Dendritic cell treated with granulocyte-macrophage colony-stimulating factor and Interleukin-4, amounts not matched to agents 40 ng/mL and 50 ng/mL, for 4 days (primary cell): ENCODE data around the gene ANKRD40.

ENCODE experiments used
- H3K27ac Mint-ChIP-seq: one replicate; pipeline ENCODE4 v1.8.0; 2022; ENCODE audit warnings: mild to moderate bottlenecking, mixed read lengths
- H3K27me3 Mint-ChIP-seq: one replicate; pipeline ENCODE4 v1.8.0; 2022; ENCODE audit warnings: mild to moderate bottlenecking, mixed read lengths
- H3K36me3 Mint-ChIP-seq: one replicate; pipeline ENCODE4 v1.8.0; 2022; ENCODE audit warnings: low read depth, mixed read lengths
- H3K4me1 Mint-ChIP-seq: one replicate; pipeline ENCODE4 v1.8.0; 2022; ENCODE audit warnings: low read depth, mixed read lengths
- H3K4me3 Mint-ChIP-seq: one replicate; pipeline ENCODE4 v1.8.0; 2022; ENCODE audit warnings: mild to moderate bottlenecking, moderate library complexity, mixed read lengths
- H3K9me3 Mint-ChIP-seq: one replicate; pipeline ENCODE4 v1.8.0; 2022; ENCODE audit warnings: mixed read lengths
- intact Hi-C: fragments of 100-400 bp; cut with micrococcal nuclease; formaldehyde crosslinking; loops from one replicate; pipeline ENCODE4 v1.15.0; 2022

The ANKRD40 gene

GRCh38 chr17:50649042-50649908 is 58.4 kb downstream of the ANKRD40 start:
- intact Hi-C loops, result no loop called here
- Mint-ChIP-seq H3K27me3 (peaks cover 9% of the 10 kb centered on the region), H3K27ac (no peak overlapping the region), H3K4me1 (peaks cover 14% of the 10 kb centered on the region), H3K9me3 (no peaks in the 10 kb centered on the region), H3K36me3 (peaks cover 21% of the 10 kb centered on the region), H3K4me3 (no peak overlapping the region)

GRCh38 chr17:50647187-50647586 is 60.5 kb downstream of the ANKRD40 start:
- no peak overlapping the region for H3K4me3 Mint-ChIP-seq
- peaks cover 37% of the 10 kb centered on the region for H3K36me3 Mint-ChIP-seq
- H3K9me3 Mint-ChIP-seq, result no peaks in the 10 kb centered on the region
- peak overlapping the region; percentile 30 for H3K27ac Mint-ChIP-seq
- intact Hi-C loops, result no loop called here
- H3K4me1 Mint-ChIP-seq, result peaks cover 32% of the 10 kb centered on the region
- H3K27me3 Mint-ChIP-seq, result peaks cover 6% of the 10 kb centered on the region

GRCh38 chr17:50645748-50646682 is 61.7 kb downstream of the ANKRD40 start:
- H3K4me3 Mint-ChIP-seq, result no peak overlapping the region
- no peaks in the 10 kb centered on the region for H3K9me3 Mint-ChIP-seq
- H3K36me3 Mint-ChIP-seq, result peaks cover 43% of the 10 kb centered on the region
- H3K4me1 Mint-ChIP-seq, result peaks cover 44% of the 10 kb centered on the region
- H3K27me3 Mint-ChIP-seq, result peaks cover 6% of the 10 kb centered on the region
- no peak overlapping the region for H3K27ac Mint-ChIP-seq
- intact Hi-C loops, result no loop called here
